HG02588 (cell line): Measurements from ENCODE around the gene CD244.
A peak's percentile ranks its signal among the peaks of the same experiment; 100 is the strongest.
"Not testable (repeated sequence)": the region's sequence is repeated elsewhere in the genome, so short reads cannot be mapped to it uniquely, and the experiment has no call there.

ENCODE experiments used
- ATAC-seq: cut with Tn5 transposase; IDR thresholded peaks from one replicate; pipeline ENCODE4 v1.9.1; 2021; ENCODE audit warnings: mild to moderate bottlenecking, moderate library complexity; ENCODE audit not compliant: unreplicated experiment

The CD244 gene

GRCh38 chr1:160789051-160789701 is 73.5 kb downstream of the CD244 start:
- ATAC-seq = peak; percentile 16

DNA sequence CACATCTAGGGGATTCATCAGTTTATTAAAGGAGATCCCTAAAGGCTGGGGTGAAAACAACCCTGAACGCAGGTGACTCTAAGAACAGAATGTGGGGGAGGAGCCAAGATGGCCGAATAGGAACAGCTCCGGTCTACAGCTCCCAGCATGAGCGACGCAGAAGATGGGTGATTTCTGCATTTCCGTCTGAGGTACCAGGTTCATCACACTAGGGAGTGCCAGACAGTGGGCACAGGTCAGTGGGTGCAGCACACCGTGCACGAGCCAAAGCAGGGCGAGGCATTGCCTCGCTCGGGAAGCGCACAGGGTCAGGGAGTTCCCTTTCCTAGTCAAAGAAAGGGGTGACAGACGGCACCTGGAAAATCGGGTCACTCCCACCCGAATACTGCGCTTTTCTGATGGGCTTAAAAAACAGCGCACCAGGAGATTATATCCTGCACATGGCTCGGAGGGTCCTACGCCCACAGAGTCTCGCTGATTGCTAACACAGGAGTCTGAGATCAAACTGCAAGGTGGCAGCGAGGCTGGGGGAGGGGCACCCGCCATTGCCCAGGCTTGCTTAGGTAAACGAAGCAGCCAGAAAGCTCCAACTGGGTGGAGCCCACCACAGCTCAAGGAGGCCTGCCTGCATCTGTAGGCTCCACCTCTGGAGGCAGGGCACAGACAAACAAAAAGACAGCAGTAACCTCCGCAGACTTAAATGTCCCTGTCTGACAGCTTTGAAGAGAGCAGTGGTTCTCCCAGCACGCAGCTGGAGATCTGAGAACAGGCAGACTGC is 79.5 kb downstream of the CD244 start:
- not testable (repeated sequence) for ATAC-seq

- ATAC-seq = peak; percentile 83
These were observed 80.6 kb downstream of the CD244 start for GRCh38 chr1:160781914-160782689.

- ATAC-seq = no peak
These were observed 81.4 kb downstream of the CD244 start for GRCh38 chr1:160781186-160781766.

GRCh38 chr1:160780398-160780755 is 82.3 kb downstream of the CD244 start:
- ATAC-seq = no peak
